Mucosa of stomach (tissue), 1 donor: ENCODE measurements around the gene STKLD1.
A peak's percentile ranks its signal among the peaks of the same experiment; 100 is the strongest.

Experiments used
- H3K27me3 ChIP-seq: one replicate; pipeline ENCODE4 v1.7.0; 2013; ENCODE audit warnings: mild to moderate bottlenecking, low read length; ENCODE audit not compliant: control insufficient read depth, insufficient read depth
- H3K36me3 ChIP-seq: one replicate; pipeline ENCODE4 v1.7.0; 2013; ENCODE audit warnings: low read length; ENCODE audit not compliant: control insufficient read depth, insufficient read depth
- H3K4me1 ChIP-seq: one replicate; pipeline ENCODE4 v1.7.0; 2013; ENCODE audit warnings: mild to moderate bottlenecking, low read length; ENCODE audit not compliant: control insufficient read depth, insufficient read depth
- H3K4me3 ChIP-seq: one replicate; pipeline ENCODE4 v1.7.0; 2013; ENCODE audit warnings: low read length
- H3K9ac ChIP-seq: one replicate; pipeline ENCODE4 v1.7.0; 2013; ENCODE audit warnings: mild to moderate bottlenecking, low read length, moderate library complexity
- H3K9me3 ChIP-seq: one replicate; pipeline ENCODE4 v1.7.0; 2013; ENCODE audit warnings: mild to moderate bottlenecking, low read length, moderate library complexity; ENCODE audit not compliant: control insufficient read depth
- donor health status: Pancreatic carcinoma.

Gene STKLD1

DNA sequence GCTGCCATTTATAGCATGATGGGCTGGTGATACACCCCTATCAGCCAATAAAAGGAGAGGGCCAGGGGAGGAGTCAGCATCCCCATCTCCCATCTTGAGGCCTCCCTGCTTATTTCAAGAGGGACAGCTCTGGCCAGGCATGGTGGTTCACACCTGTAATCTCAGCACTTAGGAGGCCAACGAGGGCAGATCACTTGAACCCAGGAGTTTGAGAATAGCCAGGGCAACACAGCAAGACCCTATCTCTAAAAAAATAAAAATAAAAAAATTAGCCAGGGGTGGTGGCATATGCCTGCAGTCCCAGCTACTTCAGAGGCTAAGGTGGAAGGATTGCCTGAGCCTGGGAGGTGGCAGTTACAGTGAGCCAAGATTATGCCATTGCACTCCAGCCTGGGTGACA lies 31.9 kb downstream of the STKLD1 start:
- Histone ChIP-seq H3K4me1 (no peaks in the 10 kb centered on the region), H3K9ac (no peak overlapping the region), H3K4me3 (no peak overlapping the region), H3K36me3 (no peaks in the 10 kb centered on the region), H3K27me3 (no peaks in the 10 kb centered on the region), H3K9me3 (no peaks in the 10 kb centered on the region)

GRCh38 chr9:133415170-133415569 lies 39.0 kb downstream of the STKLD1 start:
- Histone ChIP-seq H3K9ac (no peak overlapping the region), H3K9me3 (no peaks in the 10 kb centered on the region), H3K27me3 (no peaks in the 10 kb centered on the region), H3K4me1 (peaks cover 20% of the 10 kb centered on the region), H3K36me3 (no peaks in the 10 kb centered on the region), H3K4me3 (no peak overlapping the region)

- no peaks in the 10 kb centered on the region for H3K27me3 ChIP-seq
- H3K4me1 ChIP-seq, result peaks cover 46% of the 10 kb centered on the region
- peak within 1 kb of the TSS; percentile 83 for H3K9ac ChIP-seq
- H3K4me3 ChIP-seq, result peak within 1 kb of the TSS; percentile 47
- no peaks in the 10 kb centered on the region for H3K9me3 ChIP-seq
- H3K36me3 ChIP-seq, result no peaks in the 10 kb centered on the region
Observed at GRCh38 chr9:133417541-133418461, 41.6 kb downstream of the STKLD1 start, which contains the start of gene REXO4. TSS of gene REXO4 (minus strand) at chr9:133418010. CDS start at chr9:133417844, 166 bp downstream.

DNA sequence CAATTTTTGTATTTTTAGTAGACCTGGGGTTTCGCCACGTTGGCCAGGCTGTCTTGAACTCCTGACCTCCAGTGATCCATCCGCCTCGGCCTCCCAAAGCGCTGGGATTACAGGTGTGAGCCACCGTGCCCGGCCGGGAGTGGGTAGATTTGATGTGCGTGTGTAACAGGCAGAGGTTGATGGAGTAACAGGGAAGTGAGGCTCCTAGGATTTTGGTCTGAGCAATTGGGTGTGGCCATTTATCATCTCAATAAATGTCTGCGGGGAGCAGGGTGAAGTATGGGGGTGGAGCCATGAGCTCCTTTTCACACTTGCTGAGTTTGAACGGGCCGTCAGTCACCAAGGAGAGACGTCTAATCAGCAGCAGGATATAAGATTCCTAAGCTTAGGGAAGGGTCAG lies 42.8 kb downstream of the STKLD1 start:
- Histone ChIP-seq H3K9me3 (no peaks in the 10 kb centered on the region), H3K4me3 (no peak overlapping the region), H3K36me3 (no peaks in the 10 kb centered on the region), H3K27me3 (no peaks in the 10 kb centered on the region), H3K4me1 (peaks cover 58% of the 10 kb centered on the region), H3K9ac (peak overlapping the region; percentile 83)

GRCh38 chr9:133420392-133420827 lies 44.2 kb downstream of the STKLD1 start:
- no peaks in the 10 kb centered on the region for H3K9me3 ChIP-seq
- H3K9ac ChIP-seq, result no peak overlapping the region
- peaks cover 72% of the 10 kb centered on the region for H3K4me1 ChIP-seq
- no peaks in the 10 kb centered on the region for H3K36me3 ChIP-seq
- H3K27me3 ChIP-seq, result no peaks in the 10 kb centered on the region
- H3K4me3 ChIP-seq, result no peak overlapping the region

- Histone ChIP-seq H3K27me3 (no peaks in the 10 kb centered on the region), H3K9me3 (no peaks in the 10 kb centered on the region), H3K4me1 (peaks cover 71% of the 10 kb centered on the region), H3K9ac (peak within 1 kb of the TSS; percentile 29), H3K36me3 (no peaks in the 10 kb centered on the region), H3K4me3 (no peak within 1 kb of the TSS)
Observed at GRCh38 chr9:133421615-133422542, 45.7 kb downstream of the STKLD1 start, which contains the start of gene ADAMTS13. TSS of gene ADAMTS13 (plus strand) at chr9:133422367. CDS start at chr9:133422444, 77 bp downstream.

DNA sequence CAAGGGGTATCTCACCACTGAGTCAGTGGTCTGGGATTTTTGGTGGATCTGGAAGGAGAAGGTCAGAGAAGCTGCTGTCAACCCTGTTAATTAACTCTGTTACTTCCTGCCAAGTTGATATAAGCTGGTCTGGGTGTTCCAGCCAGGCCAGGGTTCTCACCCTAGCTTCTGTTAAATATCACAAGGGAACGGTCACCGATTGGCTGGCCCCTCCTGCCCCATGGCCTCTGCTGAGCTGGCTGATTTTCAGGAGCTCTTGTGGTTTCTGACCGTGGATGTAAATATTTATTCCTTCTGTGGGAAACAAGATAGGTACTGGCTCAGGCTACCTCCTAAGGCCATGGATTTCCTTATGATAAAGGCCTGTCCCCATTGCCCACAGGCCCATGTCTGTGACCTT lies 47.0 kb downstream of the STKLD1 start:
- Histone ChIP-seq H3K36me3 (no peaks in the 10 kb centered on the region), H3K27me3 (peaks cover 3% of the 10 kb centered on the region), H3K4me1 (peaks cover 79% of the 10 kb centered on the region), H3K9me3 (no peaks in the 10 kb centered on the region), H3K4me3 (no peak overlapping the region), H3K9ac (no peak overlapping the region)

- Histone ChIP-seq H3K4me3 (no peak overlapping the region), H3K36me3 (no peaks in the 10 kb centered on the region), H3K9ac (no peak overlapping the region), H3K27me3 (peaks cover 3% of the 10 kb centered on the region), H3K9me3 (no peaks in the 10 kb centered on the region), H3K4me1 (peaks cover 74% of the 10 kb centered on the region)
Observed at GRCh38 chr9:133424187-133424586, 48.0 kb downstream of the STKLD1 start.

DNA sequence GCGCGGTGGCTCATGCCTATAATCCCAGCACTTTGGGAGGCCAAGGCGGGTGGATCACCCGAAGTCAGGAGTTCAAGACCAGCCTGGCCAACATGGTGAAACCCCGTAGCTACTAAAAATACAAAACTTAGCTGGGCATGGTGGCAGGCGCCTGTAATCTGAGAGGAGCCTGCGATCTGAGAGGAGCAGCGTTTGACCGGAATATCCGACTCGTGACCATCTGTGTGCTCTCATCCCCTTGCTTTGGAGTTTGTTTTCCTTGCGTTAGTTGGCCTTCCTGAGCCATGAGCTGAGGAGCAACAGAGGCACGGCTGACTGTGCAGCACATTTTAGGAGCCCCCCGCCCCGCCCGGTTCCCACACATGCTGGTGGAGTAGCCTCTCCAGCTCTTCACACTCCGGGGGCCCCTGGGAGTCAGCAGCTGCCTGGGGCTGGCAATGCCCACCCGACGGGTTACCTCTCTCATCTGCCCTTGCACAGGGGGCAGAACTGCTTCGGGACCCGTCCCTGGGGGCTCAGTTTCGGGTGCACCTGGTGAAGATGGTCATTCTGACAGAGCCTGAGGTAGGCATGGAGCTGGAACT lies 49.0 kb downstream of the STKLD1 start:
- Histone ChIP-seq H3K9me3 (no peaks in the 10 kb centered on the region), H3K4me3 (no peak overlapping the region), H3K36me3 (no peaks in the 10 kb centered on the region), H3K4me1 (peaks cover 69% of the 10 kb centered on the region), H3K9ac (no peak overlapping the region), H3K27me3 (peaks cover 3% of the 10 kb centered on the region)

GRCh38 chr9:133426011-133426410 lies 49.8 kb downstream of the STKLD1 start:
- H3K9me3 ChIP-seq, result no peaks in the 10 kb centered on the region
- no peak overlapping the region for H3K4me3 ChIP-seq
- H3K27me3 ChIP-seq, result peaks cover 3% of the 10 kb centered on the region
- no peak overlapping the region for H3K9ac ChIP-seq
- no peaks in the 10 kb centered on the region for H3K36me3 ChIP-seq
- peaks cover 60% of the 10 kb centered on the region for H3K4me1 ChIP-seq

DNA sequence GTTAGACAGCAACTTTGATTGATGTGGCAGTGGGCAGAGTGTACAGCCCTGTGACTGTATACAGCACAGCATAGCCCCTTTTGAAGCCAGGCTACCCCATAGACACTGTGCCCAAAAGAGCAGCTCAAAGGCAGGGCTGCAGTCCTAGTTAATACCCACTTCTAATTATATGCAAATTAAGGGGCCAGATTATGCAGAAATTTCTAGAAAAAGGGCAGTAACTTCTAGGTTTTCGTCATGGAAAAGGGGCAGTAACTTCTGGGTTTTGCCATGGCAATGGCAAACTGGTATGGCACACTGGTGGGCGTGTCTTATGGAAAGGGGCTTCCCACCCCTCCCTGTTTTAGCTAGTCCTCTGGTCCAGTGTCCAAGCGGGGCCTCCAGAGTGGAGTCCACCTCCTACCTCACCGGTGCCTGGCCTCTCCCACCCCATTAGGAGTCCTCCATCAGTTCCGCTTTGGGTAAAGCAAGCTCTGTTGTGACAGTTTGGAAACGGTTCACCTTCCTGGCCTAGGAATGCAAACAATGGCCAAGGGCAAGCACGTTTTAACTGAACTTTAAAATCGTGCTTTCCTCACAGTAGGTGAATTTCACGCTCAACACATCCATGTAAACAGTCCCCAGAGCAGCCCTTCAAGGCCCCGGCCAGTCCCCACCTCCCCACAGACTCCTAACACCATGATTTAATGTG lies 51.6 kb downstream of the STKLD1 start:
- Histone ChIP-seq H3K4me3 (no peak overlapping the region), H3K27me3 (peaks cover 3% of the 10 kb centered on the region), H3K36me3 (no peaks in the 10 kb centered on the region), H3K4me1 (peaks cover 42% of the 10 kb centered on the region), H3K9me3 (no peaks in the 10 kb centered on the region), H3K9ac (no peak overlapping the region)
